ENCODE results near the gene AMBP.

AMBP gene

GRCh38 chr9:114011313-114011712 is 66.8 kb downstream of the AMBP start:
- no peak overlapping the region for H3K4me3 ChIP-seq (replicated peaks in 1 of 2; ENCODE audit: low read depth in 2 of 2, low read length in 2 of 2)
- DNase-seq (ENCODE audit: low read depth in 2 of 2): no peak
- no peak for TF ChIP-seq CTCF (IDR thresholded peaks at IDR 0.05; ENCODE audit: low read depth, low read length)

Measured in cardiac fibroblast (primary cell).